HG03469 (cell line): Measurements from ENCODE around the gene CMTM8.
"Not testable (repeated sequence)": the region's sequence is repeated elsewhere in the genome, so short reads cannot be mapped to it uniquely, and the experiment has no call there.

Experiments
- ATAC-seq: cut with Tn5 transposase; IDR thresholded peaks from one replicate; pipeline ENCODE4 v1.9.1; 2021; ENCODE audit warnings: mild to moderate bottlenecking, moderate library complexity, moderate number of reproducible peaks; ENCODE audit not compliant: unreplicated experiment

Gene CMTM8

GRCh38 chr3:32228743-32229142 is 9.7 kb upstream of the CMTM8 start:
- not testable (repeated sequence) for ATAC-seq

GRCh38 chr3:32229565-32229964 is 8.9 kb upstream of the CMTM8 start:
- no peak for ATAC-seq

GRCh38 chr3:32236377-32236776 is 2.1 kb upstream of the CMTM8 start:
- no peak for ATAC-seq

GRCh38 chr3:32237670-32238452 is 619 bp upstream of the CMTM8 start:
- ATAC-seq = no peak

- ATAC-seq = no peak
Measured at GRCh38 chr3:32239307-32240158, 1.1 kb downstream of the CMTM8 start.

GRCh38 chr3:32240159-32240545 is 1.7 kb downstream of the CMTM8 start:
- no peak for ATAC-seq

GRCh38 chr3:32241100-32241499 is 2.6 kb downstream of the CMTM8 start:
- no peak for ATAC-seq

GRCh38 chr3:32243519-32243918 is 5.0 kb downstream of the CMTM8 start:
- ATAC-seq = no peak

GRCh38 chr3:32245200-32245599 is 6.7 kb downstream of the CMTM8 start:
- no peak for ATAC-seq

GRCh38 chr3:32246079-32246675 is 7.7 kb downstream of the CMTM8 start:
- no peak for ATAC-seq

- no peak for ATAC-seq
Measured at GRCh38 chr3:32249184-32249782, 10.8 kb downstream of the CMTM8 start.

- ATAC-seq = no peak
Measured at GRCh38 chr3:32254268-32254667, 15.8 kb downstream of the CMTM8 start.

GRCh38 chr3:32255345-32255744 is 16.9 kb downstream of the CMTM8 start:
- ATAC-seq = no peak

- no peak for ATAC-seq
Measured at GRCh38 chr3:32256206-32256605, 17.7 kb downstream of the CMTM8 start.

GRCh38 chr3:32257042-32257441 is 18.6 kb downstream of the CMTM8 start:
- no peak for ATAC-seq

GRCh38 chr3:32257641-32258438 is 19.4 kb downstream of the CMTM8 start:
- no peak for ATAC-seq

GRCh38 chr3:32258869-32259268 is 20.4 kb downstream of the CMTM8 start:
- ATAC-seq = no peak

GRCh38 chr3:32261545-32261944 is 23.1 kb downstream of the CMTM8 start:
- no peak for ATAC-seq

- no peak for ATAC-seq
Measured at GRCh38 chr3:32262201-32262600, 23.7 kb downstream of the CMTM8 start.

- no peak for ATAC-seq
Measured at GRCh38 chr3:32274306-32274705, 35.8 kb downstream of the CMTM8 start.
